ENCODE results near the gene NDUFB10.

The NDUFB10 gene

GRCh38 chr16:1997494-1998359 is 38.4 kb downstream of the NDUFB10 start:
- TF ChIP-seq FOXP2 (optimal IDR thresholded peaks at IDR 0.05; ENCODE audit: borderline replicate concordance, extremely low read depth, extremely low read length, insufficient read depth) (no peak), REST (IDR thresholded peaks at IDR 0.05; ENCODE audit: insufficient read depth in 1 of 2, low read depth in 2 of 2, low read length in 2 of 2) (no peak), SIN3A (IDR thresholded peaks at IDR 0.05; ENCODE audit: borderline replicate concordance, insufficient read depth, low read length) (no peak), TAF1 (IDR thresholded peaks at IDR 0.05; ENCODE audit: borderline replicate concordance, insufficient read depth, low read length) (no peak)

GRCh38 chr16:1998360-1998835 is 39.1 kb downstream of the NDUFB10 start:
- no peak for TF ChIP-seq FOXP2 (optimal IDR thresholded peaks at IDR 0.05; ENCODE audit: borderline replicate concordance, extremely low read depth, extremely low read length, insufficient read depth)

- no peak for TF ChIP-seq TAF1 (IDR thresholded peaks at IDR 0.05; ENCODE audit: borderline replicate concordance, insufficient read depth, low read length)
- no peak for TF ChIP-seq SIN3A (IDR thresholded peaks at IDR 0.05; ENCODE audit: borderline replicate concordance, insufficient read depth, low read length)
- TF ChIP-seq POLR2AphosphoS5 (IDR thresholded peaks at IDR 0.05; ENCODE audit: low read depth, low read length) = no peak
- no peak for TF ChIP-seq REST (IDR thresholded peaks at IDR 0.05; ENCODE audit: insufficient read depth in 1 of 2, low read depth in 2 of 2, low read length in 2 of 2)
- TF ChIP-seq FOXP2 (optimal IDR thresholded peaks at IDR 0.05; ENCODE audit: borderline replicate concordance, extremely low read depth, extremely low read length, insufficient read depth) = no peak
These were observed 39.8 kb downstream of the NDUFB10 start for GRCh38 chr16:1998852-1999801.

GRCh38 chr16:1999866-2000514 is 40.7 kb downstream of the NDUFB10 start:
- no peak for TF ChIP-seq FOXP2 (optimal IDR thresholded peaks at IDR 0.05; ENCODE audit: borderline replicate concordance, extremely low read depth, extremely low read length, insufficient read depth)
- no peak for TF ChIP-seq SIN3A (IDR thresholded peaks at IDR 0.05; ENCODE audit: borderline replicate concordance, insufficient read depth, low read length)
- no peak for TF ChIP-seq TAF1 (IDR thresholded peaks at IDR 0.05; ENCODE audit: borderline replicate concordance, insufficient read depth, low read length)
- TF ChIP-seq REST (IDR thresholded peaks at IDR 0.05; ENCODE audit: insufficient read depth in 1 of 2, low read depth in 2 of 2, low read length in 2 of 2) = no peak
- no peak for TF ChIP-seq POLR2AphosphoS5 (IDR thresholded peaks at IDR 0.05; ENCODE audit: low read depth, low read length)

GRCh38 chr16:2001035-2001434 is 41.7 kb downstream of the NDUFB10 start:
- TF ChIP-seq REST (IDR thresholded peaks at IDR 0.05; ENCODE audit: insufficient read depth in 1 of 2, low read depth in 2 of 2, low read length in 2 of 2) = no peak

Measured in PFSK-1 (cell line).